Measurements from ENCODE around the gene KCNH2. TPM values are rescaled to one million over a fixed set of nuclear protein-coding genes. Genes with fewer than 3 reads are reported as not detected.

Gene KCNH2
- total RNA-seq, 1 experiment from 2014 or later = 0.84 TPM

GRCh38 chr7:151016505-151016904, 38.4 kb upstream of the KCNH2 start:
- no peaks in the 10 kb centered on the region for H3K27me3 ChIP-seq (ENCODE audit: low read length)
- ChIA-PET CTCF (no interaction called here), POLR2A (ENCODE audit: unreplicated experiment) (no interaction called here)
- H3F3A ChIP-seq (ENCODE audit: low read length, unreplicated experiment) = no peaks in the 10 kb centered on the region
- no peaks in the 10 kb centered on the region for H3K9me2 ChIP-seq (replicated peaks; ENCODE audit: low read length)
- TF ChIP-seq EZH2 (IDR thresholded peaks at IDR 0.05; ENCODE audit: low read length, unreplicated experiment) (no peak), EZH2phosphoT487 (IDR thresholded peaks at IDR 0.05; ENCODE audit: borderline replicate concordance, low read length) (no peak), CTCF (conservative IDR thresholded peaks at IDR 0.05; ENCODE audit: low read depth, low read length) (no peak)
- H3K27ac ChIP-seq (ENCODE audit: low read length) = no peak overlapping the region
- ATAC-seq = no peak
- no peak overlapping the region for H2AFZ ChIP-seq (ENCODE audit: low read length)
- H3K36me3 ChIP-seq (ENCODE audit: low read depth, low read length) = no peaks in the 10 kb centered on the region
- BruUV-seq (replicated peaks) = no TSS peak
- H3K4me2 ChIP-seq (ENCODE audit: low read length) = no peak overlapping the region
- no peaks in the 10 kb centered on the region for H3K9me3 ChIP-seq (ENCODE audit: low read length)
- H4K20me1 ChIP-seq (ENCODE audit: low read length) = no peaks in the 10 kb centered on the region
- no peaks in the 10 kb centered on the region for H3K79me2 ChIP-seq (ENCODE audit: low read length)
- DNase-seq = no peak
- intact Hi-C loops (cut with micrococcal nuclease) = no loop called here
- H3K4me3 ChIP-seq (ENCODE audit: low read length) = no peak overlapping the region
- H3K9ac ChIP-seq (ENCODE audit: low read length) = no peak overlapping the region
- H3K4me1 ChIP-seq (ENCODE audit: insufficient read depth, low read length) = peaks cover 10% of the 10 kb centered on the region; the same call in 1 of the 2 replicates

GRCh38 chr7:151015967-151016366, 37.8 kb upstream of the KCNH2 start:
- Histone ChIP-seq H3K27ac (ENCODE audit: low read length) (no peak overlapping the region), H3K79me2 (ENCODE audit: low read length) (no peaks in the 10 kb centered on the region), H4K20me1 (ENCODE audit: low read length) (no peaks in the 10 kb centered on the region), H3K4me3 (ENCODE audit: low read length) (no peak overlapping the region), H3K4me1 (ENCODE audit: insufficient read depth, low read length) (peaks cover 10% of the 10 kb centered on the region; the same call in 1 of the 2 replicates), H3K9me2 (replicated peaks; ENCODE audit: low read length) (no peaks in the 10 kb centered on the region), H2AFZ (ENCODE audit: low read length) (no peak overlapping the region), H3K36me3 (ENCODE audit: low read depth, low read length) (no peaks in the 10 kb centered on the region), H3K4me2 (ENCODE audit: low read length) (no peak overlapping the region), H3K9me3 (ENCODE audit: low read length) (no peaks in the 10 kb centered on the region), H3F3A (ENCODE audit: low read length, unreplicated experiment) (no peaks in the 10 kb centered on the region), H3K27me3 (ENCODE audit: low read length) (no peaks in the 10 kb centered on the region), H3K9ac (ENCODE audit: low read length) (no peak overlapping the region)
- CTCF ChIA-PET = no interaction called here
- ATAC-seq (no peak), DNase-seq (no peak)
- POLR2A ChIA-PET (ENCODE audit: unreplicated experiment) = no interaction called here
- intact Hi-C loops (cut with micrococcal nuclease) = no loop called here
- no peak for TF ChIP-seq CTCF (conservative IDR thresholded peaks at IDR 0.05; ENCODE audit: low read depth, low read length)
- TF ChIP-seq EZH2phosphoT487 (IDR thresholded peaks at IDR 0.05; ENCODE audit: borderline replicate concordance, low read length) = no peak
- no peak for TF ChIP-seq EZH2 (IDR thresholded peaks at IDR 0.05; ENCODE audit: low read length, unreplicated experiment)
- BruUV-seq (replicated peaks) = no TSS peak

- TF ChIP-seq EZH2 (IDR thresholded peaks at IDR 0.05; ENCODE audit: low read length, unreplicated experiment) = no peak
- no peak for TF ChIP-seq EZH2phosphoT487 (IDR thresholded peaks at IDR 0.05; ENCODE audit: borderline replicate concordance, low read length)
- ChIA-PET CTCF (interaction anchor here (1.1 kb wide), 1 partner anchor 117 kb away, joined by 6 read pairs; no protein-coding TSS in a partner anchor), POLR2A (ENCODE audit: unreplicated experiment) (interaction anchor here (0.6 kb wide), 1 partner anchor 10 kb away, joined by 3 read pairs; the partner anchor contains the start of gene ATG9B)
- H3K79me2 ChIP-seq (ENCODE audit: low read length) = no peaks in the 10 kb centered on the region
- no peak overlapping the region for H3K4me2 ChIP-seq (ENCODE audit: low read length)
- H2AFZ ChIP-seq (ENCODE audit: low read length) = no peak overlapping the region
- H3K9me3 ChIP-seq (ENCODE audit: low read length) = no peaks in the 10 kb centered on the region
- no peak overlapping the region for H3K4me3 ChIP-seq (ENCODE audit: low read length)
- H3K27me3 ChIP-seq (ENCODE audit: low read length) = no peaks in the 10 kb centered on the region
- H3K9me2 ChIP-seq (replicated peaks; ENCODE audit: low read length) = no peaks in the 10 kb centered on the region
- peaks cover 10% of the 10 kb centered on the region; the same call in 1 of the 2 replicates for H3K4me1 ChIP-seq (ENCODE audit: insufficient read depth, low read length)
- no peaks in the 10 kb centered on the region for H3F3A ChIP-seq (ENCODE audit: low read length, unreplicated experiment)
- H3K9ac ChIP-seq (ENCODE audit: low read length) = no peak overlapping the region
- no peak overlapping the region for H3K27ac ChIP-seq (ENCODE audit: low read length)
- H4K20me1 ChIP-seq (ENCODE audit: low read length) = no peaks in the 10 kb centered on the region
- H3K36me3 ChIP-seq (ENCODE audit: low read depth, low read length) = no peaks in the 10 kb centered on the region
- intact Hi-C loops (cut with micrococcal nuclease) = no loop called here
- no TSS peak for BruUV-seq (replicated peaks)
- peak; percentile 6; the same call in 1 of the 2 replicates for ATAC-seq
- DNase-seq = peak; percentile 33
Measured at GRCh38 chr7:151014950-151015349, 36.8 kb upstream of the KCNH2 start.
